Measurements from ENCODE around the gene BMP7.

The BMP7 gene

GRCh38 chr20:57212534-57213276 is 53.7 kb downstream of the BMP7 start:
- no peak overlapping the region for H3K27ac ChIP-seq

GRCh38 chr20:57211908-57212533 is 54.4 kb downstream of the BMP7 start:
- Histone ChIP-seq H3K4me1 (peaks cover 10 to 35% (median 27%) of the 10 kb centered on the region in 10 experiments; a peak in 18 of 20 replicates), H3K27me3 (peaks cover 0 to 81% (median 20%) of the 10 kb centered on the region in 11 experiments; a peak in 19 of 22 replicates), H3K4me3 (no peak overlapping the region), H3K36me3 (no peaks in the 10 kb centered on the region), H3K27ac (no peak overlapping the region), H4K20me1 (peaks cover 0 to 62% (median 0%) of the 10 kb centered on the region in 11 experiments; a peak in 5 of 22 replicates), H3K4me2 (peak overlapping the region in 9 of 11 experiments; percentile 35 to 79 (median 59); a peak in 16 of 22 replicates), H3K9me3 (replicated peaks in 1 of 11) (peaks cover 4 to 7% (median 6%) of the 10 kb centered on the region in 11 experiments; a peak in 21 of 22 replicates), H3K9ac (no peak overlapping the region)
- no peak for TF ChIP-seq Cebpa-rat (IDR thresholded peaks at IDR 0.05)

More at GRCh38 chr20:57212534-57213276, 53.7 kb downstream of the BMP7 start:
- H3K4me2 ChIP-seq, result peak overlapping the region; percentile 16 to 79 (median 52); a peak in 20 of 22 replicates
- peaks cover 0 to 62% (median 0%) of the 10 kb centered on the region in 11 experiments; a peak in 5 of 22 replicates for H4K20me1 ChIP-seq
- H3K9ac ChIP-seq, result no peak overlapping the region
- H3K36me3 ChIP-seq, result no peaks in the 10 kb centered on the region
- no peak overlapping the region for H3K4me3 ChIP-seq
- peaks cover 0 to 75% (median 20%) of the 10 kb centered on the region in 11 experiments; a peak in 19 of 22 replicates for H3K27me3 ChIP-seq
- H3K9me3 ChIP-seq (replicated peaks in 1 of 11), result peaks cover 0 to under 1% (median 0%) of the 10 kb centered on the region in 11 experiments; a peak in 2 of 22 replicates
- no peak for TF ChIP-seq Cebpa-rat (IDR thresholded peaks at IDR 0.05)
- H3K4me1 ChIP-seq, result peaks cover 10 to 35% (median 27%) of the 10 kb centered on the region in 10 experiments; a peak in 18 of 20 replicates

GRCh38 chr20:57211406-57211805 is 55.0 kb downstream of the BMP7 start:
- Histone ChIP-seq H3K9ac (no peak overlapping the region), H3K4me2 (no peak overlapping the region), H4K20me1 (peaks cover 0 to 57% (median 0%) of the 10 kb centered on the region in 11 experiments; a peak in 5 of 22 replicates), H3K9me3 (replicated peaks in 1 of 11) (peaks cover 9 to 13% (median 11%) of the 10 kb centered on the region in 11 experiments; a peak in 21 of 22 replicates), H3K36me3 (no peaks in the 10 kb centered on the region), H3K27ac (no peak overlapping the region), H3K4me3 (no peak overlapping the region), H3K27me3 (peaks cover 0 to 88% (median 20%) of the 10 kb centered on the region in 11 experiments; a peak in 19 of 22 replicates), H3K4me1 (peaks cover 10 to 30% (median 23%) of the 10 kb centered on the region in 10 experiments; a peak in 18 of 20 replicates)
- TF ChIP-seq Cebpa-rat (IDR thresholded peaks at IDR 0.05), result no peak

GRCh38 chr20:57210911-57211280 is 55.5 kb downstream of the BMP7 start:
- Histone ChIP-seq H3K27me3 (peaks cover 0 to 88% (median 20%) of the 10 kb centered on the region in 11 experiments; a peak in 19 of 22 replicates), H3K9me3 (replicated peaks in 1 of 11) (peaks cover 9 to 18% (median 11%) of the 10 kb centered on the region in 11 experiments; a peak in 21 of 22 replicates), H3K9ac (no peak overlapping the region), H3K27ac (no peak overlapping the region), H3K4me2 (no peak overlapping the region), H3K4me1 (peaks cover 10 to 25% (median 18%) of the 10 kb centered on the region in 10 experiments; a peak in 18 of 20 replicates), H3K36me3 (no peaks in the 10 kb centered on the region), H3K4me3 (no peak overlapping the region), H4K20me1 (peaks cover 0 to 59% (median 0%) of the 10 kb centered on the region in 11 experiments; a peak in 5 of 22 replicates)
- TF ChIP-seq Cebpa-rat (IDR thresholded peaks at IDR 0.05), result no peak

- H3K27me3 ChIP-seq, result peaks cover 0 to 88% (median 20%) of the 10 kb centered on the region in 11 experiments; a peak in 19 of 22 replicates
- no peak overlapping the region for H3K4me3 ChIP-seq
- no peak overlapping the region for H3K4me2 ChIP-seq
- peaks cover 10 to 19% (median 12%) of the 10 kb centered on the region in 10 experiments; a peak in 18 of 20 replicates for H3K4me1 ChIP-seq
- no peak overlapping the region for H3K27ac ChIP-seq
- H3K9ac ChIP-seq, result no peak overlapping the region
- H3K36me3 ChIP-seq, result no peaks in the 10 kb centered on the region
- no peak for TF ChIP-seq Cebpa-rat (IDR thresholded peaks at IDR 0.05)
- peaks cover 0 to 58% (median 0%) of the 10 kb centered on the region in 11 experiments; a peak in 5 of 22 replicates for H4K20me1 ChIP-seq
- H3K9me3 ChIP-seq (replicated peaks in 1 of 11), result peaks cover 9 to 21% (median 11%) of the 10 kb centered on the region in 11 experiments; a peak in 21 of 22 replicates
Measured at GRCh38 chr20:57210054-57210910, 56.2 kb downstream of the BMP7 start.

GRCh38 chr20:57209413-57209812 is 57.0 kb downstream of the BMP7 start:
- H3K9me3 ChIP-seq (replicated peaks in 1 of 11), result peaks cover 9 to 21% (median 11%) of the 10 kb centered on the region in 11 experiments; a peak in 21 of 22 replicates
- no peak overlapping the region for H3K4me2 ChIP-seq
- H4K20me1 ChIP-seq, result peaks cover 0 to 49% (median 0%) of the 10 kb centered on the region in 11 experiments; a peak in 5 of 22 replicates
- no peak overlapping the region for H3K9ac ChIP-seq
- H3K36me3 ChIP-seq, result no peaks in the 10 kb centered on the region
- H3K27ac ChIP-seq, result no peak overlapping the region
- TF ChIP-seq Cebpa-rat (IDR thresholded peaks at IDR 0.05), result no peak
- H3K4me1 ChIP-seq, result peaks cover 10 to 16% (median 11%) of the 10 kb centered on the region in 10 experiments; a peak in 18 of 20 replicates
- H3K4me3 ChIP-seq, result no peak overlapping the region
- peaks cover 0 to 88% (median 20%) of the 10 kb centered on the region in 11 experiments; a peak in 19 of 22 replicates for H3K27me3 ChIP-seq

- peaks cover 10 to 16% (median 11%) of the 10 kb centered on the region in 10 experiments; a peak in 18 of 20 replicates for H3K4me1 ChIP-seq
- H3K4me2 ChIP-seq, result no peak overlapping the region
- no peak overlapping the region for H3K4me3 ChIP-seq
- H3K9me3 ChIP-seq (replicated peaks in 1 of 11), result peaks cover 9 to 21% (median 11%) of the 10 kb centered on the region in 11 experiments; a peak in 21 of 22 replicates
- H3K36me3 ChIP-seq, result no peaks in the 10 kb centered on the region
- no peak for TF ChIP-seq Cebpa-rat (IDR thresholded peaks at IDR 0.05)
- H3K27ac ChIP-seq, result no peak overlapping the region
- peaks cover 0 to 88% (median 19%) of the 10 kb centered on the region in 11 experiments; a peak in 19 of 22 replicates for H3K27me3 ChIP-seq
- peaks cover 0 to 43% (median 0%) of the 10 kb centered on the region in 11 experiments; a peak in 5 of 22 replicates for H4K20me1 ChIP-seq
- no peak overlapping the region for H3K9ac ChIP-seq
Measured at GRCh38 chr20:57208198-57208597, 58.2 kb downstream of the BMP7 start.

GRCh38 chr20:57207251-57207650 is 59.2 kb downstream of the BMP7 start:
- H3K9me3 ChIP-seq (replicated peaks in 1 of 11), result peaks cover 9 to 21% (median 11%) of the 10 kb centered on the region in 11 experiments; a peak in 21 of 22 replicates
- H3K9ac ChIP-seq, result no peak overlapping the region
- no peak for TF ChIP-seq Cebpa-rat (IDR thresholded peaks at IDR 0.05)
- H3K27me3 ChIP-seq, result peaks cover 0 to 86% (median 10%) of the 10 kb centered on the region in 11 experiments; a peak in 18 of 22 replicates
- peaks cover 0 to 34% (median 0%) of the 10 kb centered on the region in 11 experiments; a peak in 5 of 22 replicates for H4K20me1 ChIP-seq
- H3K4me2 ChIP-seq, result no peak overlapping the region
- peaks cover under 1 to 8% (median 2%) of the 10 kb centered on the region in 10 experiments; a peak in 15 of 20 replicates for H3K4me1 ChIP-seq
- H3K4me3 ChIP-seq, result no peak overlapping the region
- H3K36me3 ChIP-seq, result no peaks in the 10 kb centered on the region
- no peak overlapping the region for H3K27ac ChIP-seq

All from BLaER1 treated with 17β-estradiol and CSF1 and Interleukin-3, amounts not matched to agents 10 nM and 100 nM (cell line).